Hematopoietic multipotent progenitor cell treated with erythropoietin and hydrocortisone succinate and interleukin-3 and kit ligand, for 4 days (in vitro differentiated cells): ENCODE results near the gene TMEM232.
A peak's percentile ranks its signal among the peaks of the same experiment; 100 is the strongest.

Experiments
- DNase-seq: peaks from one replicate; pipeline ENCODE4 v3.0.0-alpha.2; 2015

TMEM232 gene

GRCh38 chr5:110383231-110383630 lies 343.2 kb downstream of the TMEM232 start:
- no peak for DNase-seq

GRCh38 chr5:110377943-110378342 lies 348.5 kb downstream of the TMEM232 start:
- DNase-seq = no peak

- DNase-seq = no peak
Observed at GRCh38 chr5:110377361-110377760, 349.1 kb downstream of the TMEM232 start.

- no peak for DNase-seq
Observed at GRCh38 chr5:110376281-110376951, 350.1 kb downstream of the TMEM232 start.

- DNase-seq = peak; percentile 78
Observed at GRCh38 chr5:110371725-110372041, 354.8 kb downstream of the TMEM232 start.

- no peak for DNase-seq
Observed at GRCh38 chr5:110371011-110371724, 355.3 kb downstream of the TMEM232 start.
